NCI-H1092 (cell line): Measurements from ENCODE around the gene RUNDC3A.
"Not testable (repeated sequence)": the region's sequence is repeated elsewhere in the genome, so short reads cannot be mapped to it uniquely, and the experiment has no call there.

Source experiments
- DNase-seq: peaks from one replicate; lab custom pipeline; 2025; lab: John Stamatoyannopoulos, UW

Gene RUNDC3A

GRCh38 chr17:44359006-44359405, 50.6 kb downstream of the RUNDC3A start:
- DNase-seq = no peak

- no peak for DNase-seq
These were observed 51.2 kb downstream of the RUNDC3A start for GRCh38 chr17:44359458-44360143.

- DNase-seq = no peak
These were observed 51.7 kb downstream of the RUNDC3A start for GRCh38 chr17:44360144-44360533.

GRCh38 chr17:44360826-44361225, 52.4 kb downstream of the RUNDC3A start:
- DNase-seq = no peak

- no peak for DNase-seq
These were observed 53.2 kb downstream of the RUNDC3A start for GRCh38 chr17:44361292-44362260.

- DNase-seq = no peak
These were observed 54.1 kb downstream of the RUNDC3A start for GRCh38 chr17:44362459-44362948.

- DNase-seq = no peak
These were observed 54.7 kb downstream of the RUNDC3A start for GRCh38 chr17:44362949-44363612.

- DNase-seq = peak; percentile 60
These were observed 55.3 kb downstream of the RUNDC3A start, which contains the start of gene FAM171A2 for GRCh38 chr17:44363613-44364159. TSS of gene FAM171A2 (minus strand) at chr17:44363853. CDS start at chr17:44363714, 139 bp downstream.

- not testable (repeated sequence) for DNase-seq
These were observed 56.6 kb downstream of the RUNDC3A start for GRCh38 chr17:44365051-44365450.

GRCh38 chr17:44367231-44367979, 59.0 kb downstream of the RUNDC3A start:
- DNase-seq = no peak
